ENCODE results near the gene PLOD2.

The PLOD2 gene

GRCh38 chr3:146099316-146099715, 61.7 kb downstream of the PLOD2 start:
- TF ChIP-seq ZBTB7A (IDR thresholded peaks at IDR 0.05; ENCODE audit: low read depth) (no peak), MAX (IDR thresholded peaks at IDR 0.05) (no peak), TAF1 (IDR thresholded peaks at IDR 0.05; ENCODE audit: low read depth) (no peak), NFIC (IDR thresholded peaks at IDR 0.05) (no peak), YY1 (IDR thresholded peaks at IDR 0.05; ENCODE audit: low read depth) (no peak), FOXM1 (IDR thresholded peaks at IDR 0.05; ENCODE audit: borderline replicate concordance, low read depth) (no peak), USF1 (IDR thresholded peaks at IDR 0.05) (no peak), EGR1 (IDR thresholded peaks at IDR 0.05) (no peak), TEAD4 (IDR thresholded peaks at IDR 0.05) (no peak), REST (IDR thresholded peaks at IDR 0.05; ENCODE audit: low read depth) (no peak), CEBPB (IDR thresholded peaks at IDR 0.05) (no peak), RAD21 (IDR thresholded peaks at IDR 0.05; ENCODE audit: low read depth) (no peak), TCF12 (IDR thresholded peaks at IDR 0.05; ENCODE audit: low read depth) (no peak), EP300 (IDR thresholded peaks at IDR 0.05; ENCODE audit: borderline replicate concordance) (no peak), CREB1 (IDR thresholded peaks at IDR 0.05; ENCODE audit: low read depth) (no peak)

GRCh38 chr3:146093896-146094295, 67.1 kb downstream of the PLOD2 start:
- no peak for TF ChIP-seq USF1 (IDR thresholded peaks at IDR 0.05)
- no peak for TF ChIP-seq MAX (IDR thresholded peaks at IDR 0.05)
- no peak for TF ChIP-seq YY1 (IDR thresholded peaks at IDR 0.05; ENCODE audit: low read depth)
- TF ChIP-seq TEAD4 (IDR thresholded peaks at IDR 0.05) = no peak

GRCh38 chr3:146092230-146092629, 68.8 kb downstream of the PLOD2 start:
- TF ChIP-seq NFIC (IDR thresholded peaks at IDR 0.05) = no peak
- no peak for TF ChIP-seq TEAD4 (IDR thresholded peaks at IDR 0.05)
- TF ChIP-seq RAD21 (IDR thresholded peaks at IDR 0.05; ENCODE audit: low read depth) = no peak
- no peak for TF ChIP-seq ZBTB7A (IDR thresholded peaks at IDR 0.05; ENCODE audit: low read depth)
- no peak for TF ChIP-seq EP300 (IDR thresholded peaks at IDR 0.05; ENCODE audit: borderline replicate concordance)
- TF ChIP-seq USF1 (IDR thresholded peaks at IDR 0.05) = no peak
- no peak for TF ChIP-seq CREB1 (IDR thresholded peaks at IDR 0.05; ENCODE audit: low read depth)
- TF ChIP-seq CEBPB (IDR thresholded peaks at IDR 0.05) = no peak
- no peak for TF ChIP-seq TAF1 (IDR thresholded peaks at IDR 0.05; ENCODE audit: low read depth)
- no peak for TF ChIP-seq REST (IDR thresholded peaks at IDR 0.05; ENCODE audit: low read depth)
- no peak for TF ChIP-seq EGR1 (IDR thresholded peaks at IDR 0.05)
- TF ChIP-seq YY1 (IDR thresholded peaks at IDR 0.05; ENCODE audit: low read depth) = no peak
- TF ChIP-seq TCF12 (IDR thresholded peaks at IDR 0.05; ENCODE audit: low read depth) = no peak

GRCh38 chr3:146091397-146091796, 69.6 kb downstream of the PLOD2 start:
- TF ChIP-seq MAX (IDR thresholded peaks at IDR 0.05) = no peak
- no peak for TF ChIP-seq ZBTB7A (IDR thresholded peaks at IDR 0.05; ENCODE audit: low read depth)
- TF ChIP-seq EGR1 (IDR thresholded peaks at IDR 0.05) = no peak
- TF ChIP-seq FOXM1 (IDR thresholded peaks at IDR 0.05; ENCODE audit: borderline replicate concordance, low read depth) = no peak
- TF ChIP-seq YY1 (IDR thresholded peaks at IDR 0.05; ENCODE audit: low read depth) = no peak
- no peak for TF ChIP-seq TAF1 (IDR thresholded peaks at IDR 0.05; ENCODE audit: low read depth)
- TF ChIP-seq EP300 (IDR thresholded peaks at IDR 0.05; ENCODE audit: borderline replicate concordance) = no peak
- no peak for TF ChIP-seq RAD21 (IDR thresholded peaks at IDR 0.05; ENCODE audit: low read depth)
- TF ChIP-seq NFIC (IDR thresholded peaks at IDR 0.05) = no peak
- TF ChIP-seq CREB1 (IDR thresholded peaks at IDR 0.05; ENCODE audit: low read depth) = no peak

GRCh38 chr3:146090521-146090920, 70.5 kb downstream of the PLOD2 start:
- TF ChIP-seq CREB1 (IDR thresholded peaks at IDR 0.05; ENCODE audit: low read depth) (no peak), TEAD4 (IDR thresholded peaks at IDR 0.05) (no peak), YY1 (IDR thresholded peaks at IDR 0.05; ENCODE audit: low read depth) (no peak), MAX (IDR thresholded peaks at IDR 0.05) (no peak), NFIC (IDR thresholded peaks at IDR 0.05) (no peak), CEBPB (IDR thresholded peaks at IDR 0.05) (no peak), FOXM1 (IDR thresholded peaks at IDR 0.05; ENCODE audit: borderline replicate concordance, low read depth) (no peak), TAF1 (IDR thresholded peaks at IDR 0.05; ENCODE audit: low read depth) (no peak), EGR1 (IDR thresholded peaks at IDR 0.05) (no peak), REST (IDR thresholded peaks at IDR 0.05; ENCODE audit: low read depth) (no peak), USF1 (IDR thresholded peaks at IDR 0.05) (no peak), EP300 (IDR thresholded peaks at IDR 0.05; ENCODE audit: borderline replicate concordance) (no peak), ZBTB7A (IDR thresholded peaks at IDR 0.05; ENCODE audit: low read depth) (no peak), RAD21 (IDR thresholded peaks at IDR 0.05; ENCODE audit: low read depth) (no peak), TCF12 (IDR thresholded peaks at IDR 0.05; ENCODE audit: low read depth) (no peak)
